T-helper 2 cell treated with Interferon-gamma antibody and Interleukin-4, amounts not matched to agents 5 μg/mL and 100 μg/mL, for 36 hours (primary cell): ENCODE data around the gene PRR35.

Experiments
- DNase-seq: peaks from one replicate; pipeline ENCODE4 v3.0.0; 2021; ENCODE audit warnings: low spot score
- H3K27ac Mint-ChIP-seq: one replicate; pipeline ENCODE4 v1.8.0; 2021; ENCODE audit warnings: mild to moderate bottlenecking, mixed read lengths
- H3K27me3 Mint-ChIP-seq: one replicate; pipeline ENCODE4 v1.8.0; 2021; ENCODE audit warnings: low read depth, mixed read lengths
- H3K36me3 Mint-ChIP-seq: one replicate; pipeline ENCODE4 v1.8.0; 2021; ENCODE audit warnings: low read depth, mixed read lengths
- H3K4me1 Mint-ChIP-seq: one replicate; pipeline ENCODE4 v1.8.0; 2021; ENCODE audit warnings: low read depth, mixed read lengths
- H3K4me3 Mint-ChIP-seq: one replicate; pipeline ENCODE4 v1.8.0; 2022; ENCODE audit warnings: mild to moderate bottlenecking, moderate library complexity, mixed read lengths
- H3K9me3 Mint-ChIP-seq: one replicate; pipeline ENCODE4 v1.8.0; 2021; ENCODE audit warnings: mixed read lengths

PRR35 gene

DNA sequence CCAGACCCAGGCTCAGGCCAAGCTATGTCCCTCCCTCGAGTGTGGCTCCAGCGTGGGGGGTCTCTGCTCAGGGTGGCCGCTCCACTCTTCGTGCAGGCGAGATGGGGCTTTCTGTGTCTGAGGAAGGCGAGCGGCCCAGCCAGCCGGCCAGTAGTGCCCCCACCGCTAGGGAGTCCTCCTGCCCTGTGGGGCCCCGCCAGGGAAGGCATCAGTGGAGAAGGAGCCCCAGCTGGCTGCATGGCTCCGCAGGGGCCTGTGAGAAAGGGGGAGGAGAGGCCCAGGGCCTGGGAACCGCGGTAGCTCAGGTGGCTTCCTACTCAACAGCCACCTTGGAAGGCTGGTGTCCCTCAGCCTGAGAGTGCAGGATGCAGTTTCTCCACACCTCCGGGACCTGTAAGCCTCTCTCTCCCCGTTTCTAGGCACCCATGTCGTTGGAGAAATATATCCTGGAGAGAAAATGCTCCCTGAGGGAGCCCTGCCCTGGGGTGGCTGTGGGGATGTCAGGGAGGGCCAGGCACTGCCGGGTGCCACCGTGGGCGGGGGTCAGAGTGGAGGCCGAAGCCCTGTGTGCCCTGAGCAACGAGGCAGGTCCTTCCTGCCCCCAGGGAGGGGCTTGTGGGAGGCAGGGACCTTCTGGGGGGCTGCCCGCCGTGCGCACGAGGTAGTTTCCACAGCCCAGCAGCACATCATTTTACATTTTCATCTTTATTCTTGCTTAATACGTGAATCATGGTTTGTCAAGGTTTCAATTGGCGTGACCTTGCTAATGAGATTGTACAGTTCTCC lies 12.9 kb downstream of the PRR35 start:
- DNase-seq, result no peak
- Mint-ChIP-seq H3K27ac (no peak overlapping the region), H3K4me3 (no peak overlapping the region), H3K4me1 (peaks cover 19% of the 10 kb centered on the region), H3K27me3 (no peaks in the 10 kb centered on the region), H3K36me3 (no peaks in the 10 kb centered on the region), H3K9me3 (no peaks in the 10 kb centered on the region)

DNA sequence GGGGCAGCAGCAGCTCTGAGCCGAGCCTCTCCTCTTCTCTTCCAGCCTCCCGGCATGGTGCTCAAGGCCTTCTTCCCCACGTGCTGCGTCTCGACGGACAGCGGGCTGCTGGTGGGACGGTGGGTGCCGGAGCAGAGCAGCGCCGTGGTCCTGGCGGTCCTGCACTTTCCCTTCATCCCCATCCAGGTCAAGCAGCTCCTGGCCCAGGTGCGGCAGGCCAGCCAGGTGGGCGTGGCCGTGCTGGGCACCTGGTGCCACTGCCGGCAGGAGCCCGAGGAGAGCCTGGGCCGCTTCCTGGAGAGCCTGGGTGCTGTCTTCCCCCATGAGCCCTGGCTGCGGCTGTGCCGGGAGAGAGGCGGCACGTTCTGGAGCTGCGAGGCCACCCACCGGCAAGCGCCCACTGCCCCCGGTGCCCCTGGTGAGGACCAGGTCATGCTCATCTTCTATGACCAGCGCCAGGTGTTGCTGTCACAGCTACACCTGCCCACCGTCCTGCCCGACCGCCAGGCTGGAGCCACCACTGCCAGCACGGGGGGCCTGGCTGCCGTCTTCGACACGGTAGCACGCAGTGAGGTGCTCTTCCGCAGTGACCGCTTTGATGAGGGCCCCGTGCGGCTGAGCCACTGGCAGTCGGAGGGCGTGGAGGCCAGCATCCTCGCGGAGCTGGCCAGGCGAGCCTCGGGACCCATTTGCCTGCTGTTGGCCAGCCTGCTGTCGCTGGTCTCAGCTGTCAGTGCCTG lies 14.0 kb downstream of the PRR35 start:
- Mint-ChIP-seq H3K4me1 (peaks cover 16% of the 10 kb centered on the region), H3K27ac (no peak overlapping the region), H3K9me3 (no peaks in the 10 kb centered on the region)

DNA sequence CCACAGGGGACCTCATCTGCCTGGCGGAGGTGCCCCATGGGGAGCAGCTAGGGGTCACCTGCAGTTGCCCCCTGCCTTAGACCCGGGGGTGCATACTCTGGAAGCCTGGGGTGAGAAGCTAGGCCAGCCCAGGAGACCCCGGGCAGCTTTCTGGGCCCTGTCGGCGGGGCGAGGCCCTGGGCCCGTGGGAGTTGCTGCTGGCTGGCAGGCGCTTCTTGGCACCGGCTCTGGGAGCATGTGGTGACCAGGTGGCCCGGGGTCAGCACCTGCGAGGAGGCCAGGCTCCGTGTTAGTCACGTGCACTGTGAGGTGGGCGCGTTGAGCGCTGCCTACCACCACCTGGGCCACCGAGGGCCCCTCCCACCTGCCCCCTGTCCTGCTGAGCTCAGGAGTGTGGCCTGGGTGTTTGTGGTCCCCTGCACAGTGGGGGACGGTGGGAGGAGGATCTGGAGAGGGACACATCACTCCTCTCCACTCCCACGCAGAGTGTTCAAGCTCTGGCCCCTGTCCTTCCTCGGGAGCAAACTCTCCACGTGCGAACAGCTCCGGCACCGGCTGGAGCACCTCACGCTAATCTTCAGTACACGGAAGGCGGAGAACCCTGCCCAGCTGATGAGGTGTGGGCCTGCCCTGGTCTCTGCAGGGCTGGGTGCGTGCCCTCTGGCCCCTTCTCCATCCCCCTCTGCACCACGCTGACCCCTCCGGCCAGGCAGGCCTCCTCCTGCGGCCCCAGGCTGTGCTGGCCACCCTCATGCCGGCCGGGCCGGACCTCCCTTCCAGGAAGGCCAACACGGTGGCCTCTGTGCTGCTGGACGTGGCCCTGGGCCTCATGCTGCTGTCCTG lies 15.4 kb downstream of the PRR35 start:
- no peak overlapping the region for H3K27ac Mint-ChIP-seq
- peaks cover 13% of the 10 kb centered on the region for H3K4me1 Mint-ChIP-seq
- no peaks in the 10 kb centered on the region for H3K9me3 Mint-ChIP-seq
- H3K36me3 Mint-ChIP-seq, result no peaks in the 10 kb centered on the region
- no peaks in the 10 kb centered on the region for H3K27me3 Mint-ChIP-seq
- H3K4me3 Mint-ChIP-seq, result no peak overlapping the region
- DNase-seq, result no peak

More for the DNA sequence above, 14.0 kb downstream of the PRR35 start:
- Mint-ChIP-seq H3K27me3 (no peaks in the 10 kb centered on the region), H3K4me3 (no peak overlapping the region), H3K36me3 (no peaks in the 10 kb centered on the region)
- no peak for DNase-seq

DNA sequence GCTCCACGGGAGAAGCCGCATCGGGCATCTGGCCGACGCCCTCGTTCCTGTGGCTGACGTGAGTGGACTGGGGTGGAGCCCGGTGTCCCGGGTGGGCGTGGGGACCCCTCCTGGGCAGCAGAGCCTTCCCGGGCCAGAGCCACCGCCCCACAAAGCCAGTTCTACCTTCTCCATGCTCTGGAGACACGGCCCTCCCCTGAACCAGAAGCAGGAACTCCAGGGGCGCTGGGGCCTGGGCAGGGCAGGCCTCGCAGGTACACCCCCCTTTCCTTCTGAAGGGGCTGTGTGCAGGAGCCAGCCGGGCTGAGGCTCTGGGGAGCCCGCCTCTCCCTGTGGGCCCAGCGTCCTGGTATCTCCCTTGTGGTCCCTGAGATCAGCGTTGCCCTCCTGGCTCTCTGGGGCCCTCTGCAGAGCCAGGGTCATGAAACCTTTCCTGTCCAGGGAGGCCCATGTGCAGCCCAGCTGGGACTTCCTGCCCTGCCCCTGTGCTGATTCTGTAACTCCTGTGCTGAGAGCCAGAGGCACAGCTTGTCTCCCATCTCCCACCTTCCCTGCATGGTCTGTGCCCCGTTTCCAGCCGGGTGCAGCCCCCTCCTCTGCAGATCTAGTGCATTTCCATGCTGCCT lies 16.1 kb downstream of the PRR35 start:
- H3K36me3 Mint-ChIP-seq, result no peaks in the 10 kb centered on the region
- H3K4me3 Mint-ChIP-seq, result no peak overlapping the region
- H3K27ac Mint-ChIP-seq, result no peak overlapping the region
- H3K9me3 Mint-ChIP-seq, result no peaks in the 10 kb centered on the region
- no peaks in the 10 kb centered on the region for H3K27me3 Mint-ChIP-seq
- no peak for DNase-seq
- H3K4me1 Mint-ChIP-seq, result peaks cover 7% of the 10 kb centered on the region

DNA sequence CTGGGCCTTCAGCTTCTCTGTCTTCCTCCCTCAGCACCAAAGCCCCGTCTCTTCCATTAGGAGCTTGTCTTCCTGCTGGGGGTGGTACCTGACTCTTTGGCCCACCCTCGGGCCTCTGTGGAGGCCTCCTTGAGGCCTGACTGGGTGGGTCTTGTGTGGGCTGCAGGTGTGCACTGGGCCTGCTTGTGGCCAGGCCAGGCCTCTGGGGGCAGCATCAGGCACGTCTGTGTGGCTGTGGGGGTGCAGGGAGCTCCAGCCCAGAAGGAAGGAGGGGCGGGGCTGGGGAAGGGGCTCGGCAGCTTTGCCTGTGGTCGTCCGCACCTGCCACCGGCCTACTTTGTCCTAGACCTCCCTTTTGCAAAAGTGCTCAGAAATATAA lies 16.6 kb downstream of the PRR35 start:
- no peak for DNase-seq
- H3K9me3 Mint-ChIP-seq, result no peaks in the 10 kb centered on the region
- no peak overlapping the region for H3K4me3 Mint-ChIP-seq
- H3K4me1 Mint-ChIP-seq, result peaks cover 2% of the 10 kb centered on the region
- no peak overlapping the region for H3K27ac Mint-ChIP-seq
- H3K27me3 Mint-ChIP-seq, result no peaks in the 10 kb centered on the region
- no peaks in the 10 kb centered on the region for H3K36me3 Mint-ChIP-seq

DNA sequence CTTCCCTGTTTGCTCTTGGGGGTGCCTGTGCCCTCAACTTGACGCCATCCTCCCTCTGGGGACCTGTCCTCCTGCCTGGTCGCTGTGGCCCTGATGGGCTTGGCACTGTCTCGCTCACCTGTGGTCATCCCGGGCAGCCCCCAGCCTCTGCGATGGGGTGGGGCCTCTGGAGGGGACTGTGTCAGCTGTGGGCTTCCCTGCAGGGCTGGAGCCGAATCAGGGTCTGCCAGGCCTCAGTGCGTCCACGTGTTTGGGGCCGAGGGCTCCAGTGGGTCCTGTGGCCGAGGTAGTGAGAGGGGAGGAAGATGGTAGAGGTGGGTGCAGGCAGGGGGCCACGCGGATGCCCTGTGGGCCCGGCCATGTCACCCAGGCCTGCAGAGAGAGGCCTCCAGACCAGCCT lies 17.6 kb downstream of the PRR35 start:
- no peaks in the 10 kb centered on the region for H3K27me3 Mint-ChIP-seq
- no peaks in the 10 kb centered on the region for H3K4me1 Mint-ChIP-seq
- no peak overlapping the region for H3K4me3 Mint-ChIP-seq
- no peaks in the 10 kb centered on the region for H3K36me3 Mint-ChIP-seq
- H3K27ac Mint-ChIP-seq, result no peak overlapping the region
- H3K9me3 Mint-ChIP-seq, result no peaks in the 10 kb centered on the region
- no peak for DNase-seq

DNA sequence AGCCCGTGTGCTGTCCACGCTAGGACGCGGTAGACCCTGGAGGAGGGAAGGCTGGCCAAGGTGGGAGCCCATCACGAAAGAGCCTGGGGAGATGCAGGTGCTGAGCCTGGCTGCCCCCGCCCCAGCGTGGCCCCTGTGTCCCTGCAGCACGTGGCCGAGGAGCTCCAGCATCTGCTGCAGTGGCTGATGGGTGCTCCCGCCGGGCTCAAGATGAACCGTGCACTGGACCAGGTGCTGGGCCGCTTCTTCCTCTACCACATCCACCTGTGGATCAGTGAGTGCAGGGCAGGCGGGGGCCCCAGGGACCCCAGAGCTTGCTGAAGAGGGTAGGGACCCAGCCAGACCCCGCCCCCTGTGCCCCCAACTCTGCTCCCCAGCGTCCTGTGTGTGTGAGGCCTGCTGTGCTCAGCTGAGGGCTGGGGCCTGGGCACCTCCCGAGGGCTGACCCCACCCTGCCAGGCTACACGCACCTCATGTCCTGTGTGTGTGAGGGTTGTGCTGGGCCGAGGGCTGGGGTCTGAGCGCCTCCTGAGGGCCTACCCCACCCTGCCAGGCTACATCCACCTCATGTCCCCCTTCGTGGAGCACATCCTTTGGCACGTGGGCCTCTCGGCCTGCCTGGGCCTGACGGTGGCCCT lies 18.2 kb downstream of the PRR35 start:
- no peaks in the 10 kb centered on the region for H3K9me3 Mint-ChIP-seq
- no peak for DNase-seq
- no peak overlapping the region for H3K4me3 Mint-ChIP-seq
- no peaks in the 10 kb centered on the region for H3K4me1 Mint-ChIP-seq
- H3K36me3 Mint-ChIP-seq, result no peaks in the 10 kb centered on the region
- no peaks in the 10 kb centered on the region for H3K27me3 Mint-ChIP-seq
- no peak overlapping the region for H3K27ac Mint-ChIP-seq

DNA sequence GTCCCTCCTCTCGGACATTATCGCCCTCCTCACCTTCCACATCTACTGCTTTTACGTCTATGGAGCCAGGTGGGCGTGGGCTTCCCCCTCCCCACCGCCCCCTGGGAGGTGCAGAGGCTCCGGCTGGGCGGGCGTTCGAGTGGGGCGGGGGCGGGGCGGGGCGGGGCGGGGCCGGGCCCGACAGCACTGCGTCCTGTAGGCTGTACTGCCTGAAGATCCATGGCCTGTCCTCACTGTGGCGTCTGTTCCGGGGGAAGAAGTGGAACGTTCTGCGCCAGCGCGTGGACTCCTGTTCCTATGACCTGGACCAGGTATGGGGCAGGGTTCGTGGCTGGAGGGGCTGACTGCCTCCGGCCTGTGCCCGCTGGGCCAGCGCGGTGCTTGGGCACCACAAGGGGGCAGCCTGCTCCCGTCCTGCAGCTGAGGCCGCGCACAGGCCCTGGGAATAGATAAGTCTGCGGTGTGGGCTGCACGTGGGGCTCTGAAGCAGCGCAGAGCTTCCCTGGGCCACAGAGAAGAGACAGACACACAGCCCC lies 18.7 kb downstream of the PRR35 start:
- Mint-ChIP-seq H3K27ac (no peak overlapping the region), H3K4me1 (no peaks in the 10 kb centered on the region), H3K4me3 (no peak overlapping the region), H3K36me3 (no peaks in the 10 kb centered on the region), H3K9me3 (no peaks in the 10 kb centered on the region), H3K27me3 (no peaks in the 10 kb centered on the region)
- DNase-seq, result peak; percentile 52

DNA sequence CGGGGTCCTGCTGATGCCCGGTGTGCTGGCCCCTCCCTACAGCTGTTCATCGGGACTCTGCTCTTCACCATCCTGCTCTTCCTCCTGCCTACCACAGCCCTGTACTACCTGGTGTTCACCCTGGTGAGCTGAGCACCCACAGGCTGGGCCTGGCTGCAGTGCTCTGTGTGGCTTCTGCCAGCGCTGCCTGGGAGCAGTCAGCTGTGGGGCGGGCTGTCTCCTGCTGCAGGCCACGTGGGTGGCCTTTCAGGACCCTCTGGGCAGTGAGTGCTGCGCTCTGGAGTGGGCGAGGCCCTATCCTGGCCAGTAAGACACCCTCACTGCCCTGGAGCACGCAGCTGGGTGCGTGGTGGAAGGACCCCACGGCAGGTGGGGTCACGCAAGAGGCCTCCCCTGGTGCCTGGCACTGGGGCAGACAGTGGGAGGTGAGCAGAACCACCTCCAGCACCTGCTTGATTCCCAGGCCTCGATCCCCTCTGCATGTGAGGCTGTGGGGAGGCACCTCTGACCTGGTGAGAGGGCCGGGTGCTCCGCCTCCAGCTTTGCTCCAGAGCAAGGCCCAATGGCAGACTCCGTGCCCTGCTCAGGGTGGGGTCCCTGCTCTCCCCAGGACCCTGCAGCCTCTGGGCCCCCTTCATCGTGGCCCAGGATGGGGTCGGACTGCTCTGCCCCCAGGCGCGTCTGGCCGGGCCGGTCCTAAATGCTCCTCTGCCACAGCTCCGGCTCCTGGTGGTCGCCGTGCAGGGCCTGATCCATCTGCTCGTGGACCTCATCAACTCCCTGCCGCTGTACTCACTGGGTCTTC lies 20.1 kb downstream of the PRR35 start:
- Mint-ChIP-seq H3K27me3 (no peaks in the 10 kb centered on the region), H3K4me3 (no peak overlapping the region), H3K9me3 (no peaks in the 10 kb centered on the region), H3K4me1 (no peaks in the 10 kb centered on the region), H3K27ac (no peak overlapping the region), H3K36me3 (no peaks in the 10 kb centered on the region)
- no peak for DNase-seq

DNA sequence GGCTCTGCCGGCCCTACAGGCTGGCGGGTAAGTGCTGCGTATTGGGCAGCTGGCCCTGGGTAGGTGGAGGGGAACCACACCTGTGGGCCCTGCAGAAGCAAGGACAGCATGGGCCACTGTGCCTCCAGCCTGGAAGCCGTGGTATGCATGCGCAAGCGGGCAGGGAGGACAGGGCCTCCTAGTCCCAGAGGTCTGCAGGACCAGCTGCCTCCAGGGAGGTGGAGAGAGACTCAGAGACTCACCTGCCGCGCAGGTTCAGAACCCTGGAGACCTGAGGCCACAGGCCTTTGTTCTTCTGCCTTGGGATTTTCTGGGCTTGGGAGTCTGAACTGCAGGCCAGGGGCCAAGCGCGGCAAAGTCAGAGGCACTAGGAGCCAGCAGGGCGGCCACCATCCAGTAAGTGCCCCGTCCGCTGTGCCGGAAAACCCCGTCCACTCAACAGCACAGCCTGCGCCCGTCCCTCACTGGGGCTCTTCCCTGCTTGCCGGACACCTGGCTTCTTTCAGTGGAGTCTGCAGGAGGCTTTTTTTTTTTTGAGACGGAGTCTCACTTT lies 20.8 kb downstream of the PRR35 start:
- no peak for DNase-seq
- no peak overlapping the region for H3K4me3 Mint-ChIP-seq
- H3K27me3 Mint-ChIP-seq, result no peaks in the 10 kb centered on the region
- H3K4me1 Mint-ChIP-seq, result no peaks in the 10 kb centered on the region
- H3K36me3 Mint-ChIP-seq, result no peaks in the 10 kb centered on the region
- H3K27ac Mint-ChIP-seq, result no peak overlapping the region
- H3K9me3 Mint-ChIP-seq, result no peaks in the 10 kb centered on the region

DNA sequence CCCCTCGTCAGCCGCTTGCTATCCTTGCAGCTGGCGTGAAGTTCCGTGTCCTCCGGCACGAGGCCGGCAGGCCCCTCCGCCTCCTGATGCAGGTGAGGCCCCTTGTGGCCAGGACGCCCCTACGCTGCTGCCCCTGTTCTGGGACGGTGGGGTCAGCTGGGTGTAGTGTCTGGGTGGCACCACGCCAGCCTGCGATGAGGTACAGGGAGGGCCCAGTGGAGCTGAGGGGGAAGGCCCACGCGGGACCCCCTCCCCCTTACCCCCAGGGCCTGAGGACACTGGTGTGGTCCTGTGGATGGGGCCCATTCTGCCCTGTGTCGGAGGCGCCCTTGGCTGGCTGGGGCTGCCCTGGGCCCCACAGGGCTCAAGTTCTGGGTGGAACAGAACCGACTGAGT lies 22.0 kb downstream of the PRR35 start:
- DNase-seq, result no peak
- no peaks in the 10 kb centered on the region for H3K9me3 Mint-ChIP-seq
- H3K27ac Mint-ChIP-seq, result no peak overlapping the region
- no peaks in the 10 kb centered on the region for H3K36me3 Mint-ChIP-seq
- peaks cover 1% of the 10 kb centered on the region for H3K4me1 Mint-ChIP-seq
- H3K27me3 Mint-ChIP-seq, result no peaks in the 10 kb centered on the region
- no peak overlapping the region for H3K4me3 Mint-ChIP-seq

DNA sequence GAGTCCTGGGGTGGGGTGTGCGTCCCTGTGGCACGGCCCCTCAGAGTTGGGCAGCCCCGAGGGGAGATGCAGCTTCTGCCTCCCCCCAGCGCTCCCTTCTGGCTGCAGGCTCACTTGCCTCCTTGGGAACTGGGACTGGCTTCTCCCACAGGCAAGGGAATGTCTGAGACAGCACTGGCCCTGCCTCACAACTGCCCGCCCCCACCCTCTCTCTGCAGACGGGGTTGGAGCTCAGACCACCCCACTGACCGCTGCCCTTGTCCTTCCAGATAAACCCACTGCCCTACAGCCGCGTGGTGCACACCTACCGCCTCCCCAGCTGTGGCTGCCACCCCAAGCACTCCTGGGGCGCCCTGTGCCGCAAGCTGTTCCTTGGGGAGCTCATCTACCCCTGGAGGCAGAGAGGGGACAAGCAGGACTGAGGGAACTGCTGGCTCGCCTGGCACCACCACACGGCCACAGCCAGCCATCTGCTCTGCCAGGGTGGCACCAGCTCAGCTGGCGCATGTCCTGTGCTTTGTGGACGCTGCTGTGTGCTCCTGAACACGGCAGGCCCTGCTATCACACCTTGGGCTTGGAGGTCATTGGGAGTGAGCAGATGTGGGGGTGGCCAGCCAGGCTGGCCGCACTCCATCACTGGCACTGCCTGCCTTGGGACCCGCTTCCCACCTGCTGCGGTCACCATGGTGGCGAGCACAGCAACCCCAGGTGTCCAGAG lies 22.6 kb downstream of the PRR35 start:
- DNase-seq, result no peak
- Mint-ChIP-seq H3K27ac (no peak overlapping the region), H3K27me3 (no peaks in the 10 kb centered on the region), H3K4me3 (no peak overlapping the region), H3K36me3 (peaks cover 2% of the 10 kb centered on the region), H3K9me3 (no peaks in the 10 kb centered on the region), H3K4me1 (peaks cover 5% of the 10 kb centered on the region)
